ENCODE results near the gene ARSG. TPM values are rescaled to one million over a fixed set of nuclear protein-coding genes. Genes with fewer than 3 reads are reported as not detected.

The ARSG gene
- total RNA-seq, 1 donor from 2014 or later, result 19.5 TPM

- no peaks in the 10 kb centered on the region for H3K79me2 ChIP-seq (ENCODE audit: low read depth)
- Mint-ChIP-seq H3K27me3 (ENCODE audit: insufficient read depth, low read depth) (peaks cover 3% of the 10 kb centered on the region), H3K36me3 (no peaks in the 10 kb centered on the region), H3K4me1 (peaks cover 48% of the 10 kb centered on the region), H3K9me3 (no peaks in the 10 kb centered on the region), H3K4me3 (no peak overlapping the region), H3K27ac (no peak overlapping the region)
- TF ChIP-seq EZH2 (IDR thresholded peaks at IDR 0.05) (no peak), EZH2phosphoT487 (IDR thresholded peaks at IDR 0.05) (no peak)
- TF ChIP-seq, protein P1, sequence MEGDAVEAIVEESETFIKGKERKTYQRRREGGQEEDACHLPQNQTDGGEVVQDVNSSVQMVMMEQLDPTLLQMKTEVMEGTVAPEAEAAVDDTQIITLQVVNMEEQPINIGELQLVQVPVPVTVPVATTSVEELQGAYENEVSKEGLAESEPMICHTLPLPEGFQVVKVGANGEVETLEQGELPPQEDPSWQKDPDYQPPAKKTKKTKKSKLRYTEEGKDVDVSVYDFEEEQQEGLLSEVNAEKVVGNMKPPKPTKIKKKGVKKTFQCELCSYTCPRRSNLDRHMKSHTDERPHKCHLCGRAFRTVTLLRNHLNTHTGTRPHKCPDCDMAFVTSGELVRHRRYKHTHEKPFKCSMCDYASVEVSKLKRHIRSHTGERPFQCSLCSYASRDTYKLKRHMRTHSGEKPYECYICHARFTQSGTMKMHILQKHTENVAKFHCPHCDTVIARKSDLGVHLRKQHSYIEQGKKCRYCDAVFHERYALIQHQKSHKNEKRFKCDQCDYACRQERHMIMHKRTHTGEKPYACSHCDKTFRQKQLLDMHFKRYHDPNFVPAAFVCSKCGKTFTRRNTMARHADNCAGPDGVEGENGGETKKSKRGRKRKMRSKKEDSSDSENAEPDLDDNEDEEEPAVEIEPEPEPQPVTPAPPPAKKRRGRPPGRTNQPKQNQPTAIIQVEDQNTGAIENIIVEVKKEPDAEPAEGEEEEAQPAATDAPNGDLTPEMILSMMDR (IDR thresholded peaks at IDR 0.05), result no peak
- H3K4me3 ChIP-seq, result no peak overlapping the region
- H3K9ac ChIP-seq, result no peak overlapping the region
- H3K9me3 ChIP-seq (ENCODE audit: low read depth), result no peaks in the 10 kb centered on the region
- no peaks in the 10 kb centered on the region for H3K36me3 ChIP-seq
- H3K4me1 ChIP-seq, result peaks cover 5% of the 10 kb centered on the region
- H2AFZ ChIP-seq (replicated peaks), result no peak overlapping the region
- no peak overlapping the region for H3K4me2 ChIP-seq
- no peaks in the 10 kb centered on the region for H3K27me3 ChIP-seq
- H3F3A ChIP-seq (ENCODE audit: low read depth), result no peaks in the 10 kb centered on the region
- H4K20me1 ChIP-seq (ENCODE audit: low read depth), result no peaks in the 10 kb centered on the region
- no peak overlapping the region for H3K27ac ChIP-seq
- DNase-seq (ENCODE audit: low spot score), result no peak
Measured at GRCh38 chr17:68317458-68317857, 26.2 kb downstream of the ARSG start.

- TF ChIP-seq EZH2 (IDR thresholded peaks at IDR 0.05) (no peak), EZH2phosphoT487 (IDR thresholded peaks at IDR 0.05) (no peak)
- TF ChIP-seq, protein P1 (IDR thresholded peaks at IDR 0.05), result no peak
- H3K4me2 ChIP-seq, result no peak overlapping the region
- Mint-ChIP-seq H3K36me3 (no peaks in the 10 kb centered on the region), H3K9me3 (no peaks in the 10 kb centered on the region), H3K27me3 (ENCODE audit: insufficient read depth, low read depth) (peaks cover 3% of the 10 kb centered on the region), H3K27ac (peak overlapping the region; percentile 57), H3K4me3 (peak overlapping the region; percentile 52), H3K4me1 (peaks cover 44% of the 10 kb centered on the region)
- H3K79me2 ChIP-seq (ENCODE audit: low read depth), result no peaks in the 10 kb centered on the region
- H3K36me3 ChIP-seq, result no peaks in the 10 kb centered on the region
- peaks cover 5% of the 10 kb centered on the region for H3K4me1 ChIP-seq
- DNase-seq (ENCODE audit: low spot score), result no peak
- no peak overlapping the region for H3K9ac ChIP-seq
- no peak overlapping the region for H2AFZ ChIP-seq (replicated peaks)
- H3F3A ChIP-seq (ENCODE audit: low read depth), result no peaks in the 10 kb centered on the region
- no peak overlapping the region for H3K4me3 ChIP-seq
- H4K20me1 ChIP-seq (ENCODE audit: low read depth), result no peaks in the 10 kb centered on the region
- H3K9me3 ChIP-seq (ENCODE audit: low read depth), result no peaks in the 10 kb centered on the region
- H3K27ac ChIP-seq, result no peak overlapping the region
- H3K27me3 ChIP-seq, result no peaks in the 10 kb centered on the region
Measured at GRCh38 chr17:68318103-68318991, 27.1 kb downstream of the ARSG start.

DNA sequence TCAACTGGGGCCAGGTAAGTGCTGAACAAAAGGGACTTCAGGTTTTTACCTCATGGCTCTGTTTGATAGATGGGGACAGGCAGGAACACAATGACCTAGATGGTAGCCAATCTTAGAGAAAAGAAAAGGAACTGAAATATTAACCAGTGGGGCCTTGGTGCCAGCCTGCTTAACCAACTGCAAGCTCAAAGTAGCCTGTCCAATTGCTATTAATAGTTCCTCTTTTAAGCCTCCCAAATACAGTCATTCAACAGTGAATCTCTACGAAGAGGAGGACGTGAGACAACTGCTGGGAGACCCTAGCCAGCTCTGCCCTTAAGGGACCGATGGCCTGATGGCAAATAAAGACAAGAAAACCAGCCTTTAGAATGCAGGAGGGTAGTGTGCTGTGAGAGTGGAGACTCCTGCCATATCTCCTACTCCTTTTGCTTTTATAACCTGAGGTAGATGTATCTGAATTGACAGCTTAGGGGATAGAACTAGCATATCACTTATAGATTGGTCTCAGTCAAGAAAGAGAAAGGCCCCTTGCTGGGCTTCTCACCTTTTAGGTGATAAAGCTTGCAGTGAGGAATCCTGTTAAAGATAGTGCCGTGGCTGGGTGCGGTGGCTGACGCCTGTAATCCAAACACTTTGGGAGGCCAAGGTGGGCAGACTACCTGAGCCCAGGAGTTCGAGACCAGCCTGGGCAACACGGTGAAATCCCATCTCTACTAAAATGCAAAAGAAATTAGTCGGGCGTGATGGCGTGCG lies 28.3 kb downstream of the ARSG start:
- Mint-ChIP-seq H3K27ac (no peak overlapping the region), H3K9me3 (no peaks in the 10 kb centered on the region), H3K4me3 (no peak overlapping the region), H3K36me3 (no peaks in the 10 kb centered on the region), H3K4me1 (peaks cover 44% of the 10 kb centered on the region), H3K27me3 (ENCODE audit: insufficient read depth, low read depth) (peaks cover 2% of the 10 kb centered on the region)
- H3K27ac ChIP-seq, result no peak overlapping the region
- no peak for TF ChIP-seq EZH2phosphoT487 (IDR thresholded peaks at IDR 0.05)
- H3K4me2 ChIP-seq, result no peak overlapping the region
- no peak for DNase-seq (ENCODE audit: low spot score)
- no peaks in the 10 kb centered on the region for H3K27me3 ChIP-seq
- H3F3A ChIP-seq (ENCODE audit: low read depth), result no peaks in the 10 kb centered on the region
- peaks cover 5% of the 10 kb centered on the region for H3K4me1 ChIP-seq
- H3K4me3 ChIP-seq, result no peak overlapping the region
- H3K36me3 ChIP-seq, result no peaks in the 10 kb centered on the region
- no peak overlapping the region for H2AFZ ChIP-seq (replicated peaks)
- no peaks in the 10 kb centered on the region for H3K79me2 ChIP-seq (ENCODE audit: low read depth)
- H3K9ac ChIP-seq, result no peak overlapping the region
- no peaks in the 10 kb centered on the region for H3K9me3 ChIP-seq (ENCODE audit: low read depth)
- H4K20me1 ChIP-seq (ENCODE audit: low read depth), result no peaks in the 10 kb centered on the region
